Body of pancreas (tissue), 4 donors: ENCODE measurements around the gene PRSS36. TPM values are rescaled to one million over a fixed set of nuclear protein-coding genes. Genes with fewer than 3 reads are reported as not detected.

Experiments
- ATAC-seq: fragments of 150-250 bp; one replicate; pipeline ENCODE4 v1.9.1; 2016
- DNase-seq, 4 donors: peaks; one replicate each; pipeline ENCODE4 v3.0.0-alpha.2; 2019
- H3K27ac ChIP-seq, 4 donors: fragments of 200-600 bp; sonication (generic); 1 replicate in 3 of 4; 2 replicates in 1 of 4; pipeline versions ENCODE4 v1.5.1 to v1.6.1; 2016 to 2019; ENCODE audit warnings: mild to moderate bottlenecking in 1 of 4, mixed read lengths in 1 of 4, moderate library complexity in 1 of 4
- H3K27me3 ChIP-seq, 2 donors: fragments of 200-600 bp; sonication (generic); one replicate each; pipeline ENCODE4 v1.6.0; 2016; ENCODE audit warnings: mild to moderate bottlenecking in 1 of 2
- H3K36me3 ChIP-seq, 2 donors: fragments of 200-600 bp; sonication (generic); replicated peaks in 1 of 2; 2 replicates each; pipeline ENCODE4 v1.5.1; 2016; ENCODE audit warnings: low read depth in 2 of 2; ENCODE audit not compliant: insufficient read depth in 1 of 2
- H3K4me1 ChIP-seq: fragments of 200-600 bp; sonication (generic); one replicate; pipeline ENCODE4 v1.6.0; 2016
- H3K4me3 ChIP-seq, 2 donors: fragments of 200-600 bp; sonication (generic); 1 replicate in 1 of 2; 2 replicates in 1 of 2; pipeline ENCODE4 v1.5.1; 2016 to 2019
- H3K9me3 ChIP-seq, 3 donors: fragments of 200-600 bp; sonication (generic); 1 replicate in 2 of 3; 2 replicates in 1 of 3; pipeline ENCODE4 v1.5.1; 2016
- POLR2A ChIP-seq, 3 donors: fragments of 450-650 bp; IDR thresholded peaks; one replicate each; pipeline ENCODE4 v1.6.1; 2016; ENCODE audit warnings: antibody characterized with exemption in 3 of 3, mild to moderate bottlenecking in 2 of 3
- WGBS, 2 donors: methylation state at CpG; one replicate each; pipeline ENCODE4 v1.1.5; 2017; 5-methylcytosine and 5-hydroxymethylcytosine counted together
- intact Hi-C: fragments of 100-400 bp; cut with DNase I; formaldehyde crosslinking; loops from one replicate; pipeline ENCODE4 v1.15.1; 2023
- total RNA-seq, 2 donors: library from RNA; depleted of rRNA; stranded (reverse); fragments of >200 nt; gene quantifications; one replicate each; pipeline ENCODE4 v1.1.0, GENCODE V29; 2016
- TF ChIP-seq, protein P1 (sequence below), 7 experiments: fragments of 450-650 bp in 4 of 7; fragments of 200-600 bp in 3 of 7; sonication (generic) in 3 of 7; IDR thresholded peaks; one replicate each; pipeline ENCODE4 v1.5.1; 2016 to 2019; ENCODE audit warnings: antibody characterized with exemption in 7 of 7

Gene PRSS36
- total RNA-seq, 2 donors from 2014 or later, result 0.52 to 65.3 TPM

DNA sequence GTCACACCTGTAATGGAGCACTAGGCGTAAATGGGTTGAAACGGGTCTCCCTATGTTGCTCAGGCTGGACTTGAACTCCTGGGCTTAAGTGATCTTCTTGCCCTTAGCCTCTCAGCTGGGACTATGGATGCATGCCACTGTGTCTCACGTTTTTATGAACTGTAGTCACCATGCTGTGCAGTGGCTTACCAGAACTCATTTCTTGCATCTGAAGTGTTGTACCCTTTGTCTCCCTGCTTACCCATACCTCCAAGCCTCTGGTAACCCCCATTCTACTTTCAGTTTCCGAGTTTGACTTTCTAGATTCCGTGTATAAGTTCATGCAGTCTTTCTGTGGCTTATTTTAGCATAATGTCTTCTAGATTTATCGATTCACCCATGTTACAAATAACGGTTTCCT, 45.0 kb upstream of the PRSS36 start:
- Histone ChIP-seq H3K4me1 (no peaks in the 10 kb centered on the region), H3K4me3 (no peak overlapping the region), H3K27me3 (no peaks in the 10 kb centered on the region), H3K27ac (no peak overlapping the region), H3K9me3 (no peaks in the 10 kb centered on the region), H3K36me3 (peaks cover 8 to 43% of the 10 kb centered on the region in 2 donors)
- intact Hi-C loops, result no loop called here
- ATAC-seq, result no peak
- WGBS, 2 donors, result 81 to 84% methylated on average over 7 of the region's 7 CpGs
- TF ChIP-seq, protein P1, sequence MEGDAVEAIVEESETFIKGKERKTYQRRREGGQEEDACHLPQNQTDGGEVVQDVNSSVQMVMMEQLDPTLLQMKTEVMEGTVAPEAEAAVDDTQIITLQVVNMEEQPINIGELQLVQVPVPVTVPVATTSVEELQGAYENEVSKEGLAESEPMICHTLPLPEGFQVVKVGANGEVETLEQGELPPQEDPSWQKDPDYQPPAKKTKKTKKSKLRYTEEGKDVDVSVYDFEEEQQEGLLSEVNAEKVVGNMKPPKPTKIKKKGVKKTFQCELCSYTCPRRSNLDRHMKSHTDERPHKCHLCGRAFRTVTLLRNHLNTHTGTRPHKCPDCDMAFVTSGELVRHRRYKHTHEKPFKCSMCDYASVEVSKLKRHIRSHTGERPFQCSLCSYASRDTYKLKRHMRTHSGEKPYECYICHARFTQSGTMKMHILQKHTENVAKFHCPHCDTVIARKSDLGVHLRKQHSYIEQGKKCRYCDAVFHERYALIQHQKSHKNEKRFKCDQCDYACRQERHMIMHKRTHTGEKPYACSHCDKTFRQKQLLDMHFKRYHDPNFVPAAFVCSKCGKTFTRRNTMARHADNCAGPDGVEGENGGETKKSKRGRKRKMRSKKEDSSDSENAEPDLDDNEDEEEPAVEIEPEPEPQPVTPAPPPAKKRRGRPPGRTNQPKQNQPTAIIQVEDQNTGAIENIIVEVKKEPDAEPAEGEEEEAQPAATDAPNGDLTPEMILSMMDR (IDR thresholded peaks at IDR 0.05), result no peak
- TF ChIP-seq POLR2A (IDR thresholded peaks at IDR 0.05), result no peak
- no peak for DNase-seq

DNA sequence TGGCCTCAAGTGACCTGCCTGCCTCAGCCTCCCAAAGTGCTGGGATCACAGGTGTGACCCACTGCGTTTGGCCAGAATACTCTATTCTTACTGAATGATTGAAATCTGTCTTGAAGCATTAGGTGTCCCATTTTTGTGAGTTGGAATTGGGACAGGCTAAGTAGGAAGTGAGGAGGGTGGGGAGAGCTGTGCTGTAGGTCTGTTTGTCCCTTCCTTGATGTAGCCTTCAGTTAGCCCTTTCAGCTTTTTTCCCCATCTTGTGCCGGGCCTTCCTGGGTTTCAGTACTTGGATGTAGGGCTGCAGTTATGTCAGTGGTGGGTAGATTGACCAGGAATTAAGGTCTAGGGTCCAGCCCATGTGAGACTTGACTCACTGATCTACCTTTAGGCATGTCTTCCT, 44.0 kb upstream of the PRSS36 start:
- H3K4me3 ChIP-seq, result no peak overlapping the region
- intact Hi-C loops, result no loop called here
- no peaks in the 10 kb centered on the region for H3K9me3 ChIP-seq
- no peak for DNase-seq
- no peaks in the 10 kb centered on the region for H3K4me1 ChIP-seq
- no peaks in the 10 kb centered on the region for H3K27me3 ChIP-seq
- peaks cover 16 to 52% of the 10 kb centered on the region in 2 donors for H3K36me3 ChIP-seq
- ATAC-seq, result no peak
- 95 to 96% methylated on average over 2 of the region's 2 CpGs for WGBS, 2 donors
- TF ChIP-seq, protein P1 (IDR thresholded peaks at IDR 0.05), result no peak
- TF ChIP-seq POLR2A (IDR thresholded peaks at IDR 0.05), result no peak
- H3K27ac ChIP-seq, result no peak overlapping the region

DNA sequence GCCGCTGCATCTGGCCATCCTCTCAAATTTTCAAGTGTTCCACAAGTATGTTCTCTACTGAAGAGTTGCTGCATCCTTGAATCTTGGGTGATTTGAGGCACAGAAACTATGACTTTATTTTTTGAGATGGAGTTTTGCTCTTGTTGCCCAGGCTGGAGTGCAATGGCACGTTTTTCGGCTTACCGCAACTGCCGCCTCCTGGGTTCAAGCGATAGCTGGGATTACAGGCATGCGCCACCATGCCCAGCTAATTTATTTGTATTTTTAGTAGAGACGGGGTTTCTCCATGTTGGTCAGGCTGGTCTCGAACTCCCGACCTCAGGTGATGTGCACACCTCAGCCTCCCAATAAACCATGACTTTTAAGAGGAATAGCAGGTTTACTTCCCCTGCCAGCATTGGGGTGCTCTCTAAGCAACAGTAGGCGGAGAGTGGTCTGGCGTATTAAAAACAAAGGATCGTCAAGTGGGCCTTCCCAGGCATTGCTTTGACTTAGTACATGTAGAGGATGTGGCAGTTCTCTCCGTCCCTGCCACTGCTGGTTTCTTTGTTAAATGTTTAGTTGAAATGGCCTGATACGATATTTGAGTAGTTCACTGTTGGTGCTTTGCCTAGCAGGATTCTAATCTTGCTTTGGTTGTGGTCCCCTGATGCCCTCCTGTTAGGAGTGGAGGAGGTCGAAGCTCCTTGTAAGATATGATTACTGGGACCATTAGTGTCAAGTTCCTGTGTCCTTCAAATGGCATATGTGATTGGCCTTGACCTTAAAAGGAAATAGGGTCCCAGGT, 43.2 kb upstream of the PRSS36 start:
- ATAC-seq (no peak), DNase-seq (no peak)
- Histone ChIP-seq H3K27ac (no peak overlapping the region), H3K4me3 (no peak overlapping the region), H3K4me1 (no peaks in the 10 kb centered on the region), H3K9me3 (no peaks in the 10 kb centered on the region), H3K27me3 (no peaks in the 10 kb centered on the region), H3K36me3 (peaks cover 18 to 57% of the 10 kb centered on the region in 2 donors)
- TF ChIP-seq POLR2A (IDR thresholded peaks at IDR 0.05), result no peak
- intact Hi-C loops, result no loop called here
- 92 to 93% methylated on average over 16 of the region's 16 CpGs for WGBS, 2 donors

DNA sequence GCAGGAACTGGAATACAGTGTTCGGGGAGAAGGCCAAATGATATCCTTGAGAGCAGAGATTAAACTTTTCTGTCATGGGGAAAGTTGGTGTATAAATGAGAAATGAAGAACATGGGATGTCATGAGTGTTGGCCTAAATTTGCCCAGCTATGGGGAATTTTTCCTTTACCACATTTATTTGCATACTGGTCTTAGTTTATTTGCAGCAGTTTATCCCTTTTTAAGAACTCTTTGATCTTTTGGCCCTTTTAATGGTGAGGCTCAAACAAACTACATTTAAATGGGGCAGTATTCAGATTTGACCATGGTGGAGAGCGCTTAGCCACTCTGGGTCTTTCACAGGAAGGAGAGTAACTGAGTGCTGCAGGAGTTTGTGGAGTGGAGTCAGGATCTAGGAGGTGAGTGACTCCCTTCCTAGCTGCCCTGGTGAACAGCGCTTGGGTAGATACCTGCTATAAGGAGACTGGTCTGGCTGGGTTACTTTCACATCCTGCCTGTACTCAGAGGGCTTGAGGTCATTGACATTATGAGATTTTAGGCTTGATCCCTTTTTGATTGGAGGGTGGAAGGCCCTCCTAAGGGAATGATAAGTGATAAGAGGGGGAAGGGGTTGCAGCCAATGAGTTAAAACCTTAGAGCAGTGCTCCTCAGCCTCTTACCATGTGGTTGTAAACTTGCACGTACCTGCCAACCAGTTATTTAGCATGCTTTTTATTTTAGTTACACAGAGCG, 42.0 kb upstream of the PRSS36 start:
- ATAC-seq, result no peak
- Histone ChIP-seq H3K27me3 (no peaks in the 10 kb centered on the region), H3K9me3 (no peaks in the 10 kb centered on the region), H3K27ac (no peak overlapping the region), H3K36me3 (peaks cover 18 to 66% of the 10 kb centered on the region in 2 donors), H3K4me1 (no peaks in the 10 kb centered on the region), H3K4me3 (no peak overlapping the region)
- intact Hi-C loops, result no loop called here
- 85 to 87% methylated on average over 5 of the region's 5 CpGs for WGBS, 2 donors
- DNase-seq, result no peak
- no peak for TF ChIP-seq POLR2A (IDR thresholded peaks at IDR 0.05)
- TF ChIP-seq, protein P1 (IDR thresholded peaks at IDR 0.05), result no peak

DNA sequence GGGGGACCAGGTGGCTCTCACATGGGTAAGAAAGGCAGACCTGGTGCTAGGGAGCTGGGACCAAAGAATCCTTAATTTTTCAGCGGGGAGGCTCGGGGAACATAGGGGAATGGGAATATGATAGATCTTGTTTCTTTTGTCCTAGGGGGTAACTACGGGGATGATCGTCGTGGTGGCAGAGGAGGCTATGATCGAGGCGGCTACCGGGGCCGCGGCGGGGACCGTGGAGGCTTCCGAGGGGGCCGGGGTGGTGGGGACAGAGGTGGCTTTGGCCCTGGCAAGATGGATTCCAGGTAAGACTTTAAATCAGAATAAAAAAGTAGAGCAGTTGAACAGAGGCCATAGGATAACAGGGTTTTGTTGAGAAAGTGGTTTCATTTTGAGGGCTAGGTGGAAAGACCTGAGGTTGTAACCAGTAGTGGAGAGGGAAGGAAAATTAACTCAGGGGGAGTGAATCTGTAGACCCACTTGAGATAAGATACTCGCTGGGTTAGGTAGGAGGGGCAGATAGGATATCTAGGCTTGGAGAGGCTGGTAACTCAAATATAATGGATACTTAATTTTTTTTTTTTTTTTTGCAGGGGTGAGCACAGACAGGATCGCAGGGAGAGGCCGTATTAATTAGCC, 41.1 kb upstream of the PRSS36 start:
- Histone ChIP-seq H3K4me3 (no peak overlapping the region), H3K4me1 (no peaks in the 10 kb centered on the region), H3K9me3 (no peaks in the 10 kb centered on the region), H3K36me3 (peaks cover 20 to 72% of the 10 kb centered on the region in 2 donors), H3K27me3 (no peaks in the 10 kb centered on the region), H3K27ac (no peak overlapping the region)
- no peak for ATAC-seq
- DNase-seq, result no peak
- WGBS, 2 donors, result 92 to 95% methylated on average over 17 of the region's 17 CpGs
- intact Hi-C loops, result no loop called here
- TF ChIP-seq POLR2A (IDR thresholded peaks at IDR 0.05), result no peak
- TF ChIP-seq, protein P1 (IDR thresholded peaks at IDR 0.05), result no peak
